Astrocyte (in vitro differentiated cells and primary cell): ENCODE data around the gene CNTNAP2. TPM values are rescaled to one million over a fixed set of nuclear protein-coding genes. Genes with fewer than 3 reads are reported as not detected.

Experiments
- DNase-seq: peaks from one replicate; pipeline ENCODE4 v3.0.0-alpha.2; 2010; ENCODE audit warnings: low read depth
- FAIRE-seq: peaks from 2 replicates; lab custom pipeline; 2011; peaks lifted over from hg19 to GRCh38; lab: Jason Lieb, UNC
- H2AFZ ChIP-seq: 2 replicates; pipeline ENCODE4 v1.6.0; 2012; ENCODE audit warnings: low read depth, low read length, inconsistent platforms
- H3K27ac ChIP-seq: 2 replicates; pipeline ENCODE4 v1.5.1; 2011; ENCODE audit warnings: low read depth, low read length, inconsistent platforms
- H3K27me3 ChIP-seq: 2 replicates; pipeline ENCODE4 v1.6.0; 2011; ENCODE audit warnings: low read length, inconsistent platforms; ENCODE audit not compliant: insufficient read depth
- H3K36me3 ChIP-seq: 2 replicates; pipeline ENCODE4 v1.5.1; 2011; ENCODE audit warnings: low read length, inconsistent platforms; ENCODE audit not compliant: insufficient read depth
- H3K4me1 ChIP-seq: 2 replicates; pipeline ENCODE4 v1.5.1; 2011; ENCODE audit warnings: low read length, inconsistent platforms; ENCODE audit not compliant: insufficient read depth
- H3K4me2 ChIP-seq: 2 replicates; pipeline ENCODE4 v1.6.0; 2012; ENCODE audit warnings: low read length, inconsistent platforms
- H3K4me3 ChIP-seq: 2 replicates; pipeline ENCODE4 v1.5.1; 2011; ENCODE audit warnings: low read depth, mild to moderate bottlenecking, low read length, inconsistent platforms; ENCODE audit not compliant: insufficient read depth
- H3K79me2 ChIP-seq: 2 replicates; pipeline ENCODE4 v1.6.0; 2012; ENCODE audit warnings: mild to moderate bottlenecking, low read length, inconsistent platforms; ENCODE audit not compliant: insufficient read depth
- H3K9ac ChIP-seq: 2 replicates; pipeline ENCODE4 v1.6.0; 2012; ENCODE audit warnings: mild to moderate bottlenecking, low read length, inconsistent platforms
- H3K9me3 ChIP-seq: 2 replicates; pipeline ENCODE4 v1.5.1; 2012; ENCODE audit warnings: low read depth, mild to moderate bottlenecking, low read length, inconsistent platforms; ENCODE audit not compliant: insufficient read depth
- H4K20me1 ChIP-seq: 2 replicates; pipeline ENCODE4 v1.6.0; 2012; ENCODE audit warnings: low read length, inconsistent platforms; ENCODE audit not compliant: insufficient read depth
- H3K27ac Mint-ChIP-seq: one replicate; pipeline ENCODE4 v1.8.0; 2021; ENCODE audit warnings: mild to moderate bottlenecking, mixed read lengths; ENCODE audit not compliant: unreplicated experiment
- H3K27me3 Mint-ChIP-seq: one replicate; pipeline ENCODE4 v1.8.0; 2021; ENCODE audit warnings: low read depth, mixed read lengths; ENCODE audit not compliant: unreplicated experiment
- H3K36me3 Mint-ChIP-seq: one replicate; pipeline ENCODE4 v1.8.0; 2021; ENCODE audit warnings: low read depth, mixed read lengths; ENCODE audit not compliant: unreplicated experiment
- H3K4me1 Mint-ChIP-seq: one replicate; pipeline ENCODE4 v1.8.0; 2021; ENCODE audit warnings: low read depth, mixed read lengths; ENCODE audit not compliant: unreplicated experiment
- H3K4me3 Mint-ChIP-seq: one replicate; pipeline ENCODE4 v1.8.0; 2021; ENCODE audit warnings: mild to moderate bottlenecking, moderate library complexity, mixed read lengths; ENCODE audit not compliant: unreplicated experiment
- H3K9me3 Mint-ChIP-seq: one replicate; pipeline ENCODE4 v1.8.0; 2021; ENCODE audit warnings: mild to moderate bottlenecking, mixed read lengths; ENCODE audit not compliant: unreplicated experiment
- EZH2 ChIP-seq: IDR thresholded peaks from 2 replicates; pipeline ENCODE4 v1.6.1; 2012; ENCODE audit warnings: mild to moderate bottlenecking, low read length, inconsistent platforms; ENCODE audit not compliant: insufficient read depth
- total RNA-seq: library from RNA; stranded (reverse); gene quantifications from 2 replicates; pipeline ENCODE4 v1.2.1, GENCODE V29; 2021
- TF ChIP-seq, protein P1 (sequence below): IDR thresholded peaks from 2 replicates; pipeline ENCODE4 v1.5.1; 2011; ENCODE audit warnings: low read depth, mild to moderate bottlenecking, inconsistent platforms, low read length, moderate library complexity; ENCODE audit not compliant: insufficient read depth

Gene CNTNAP2
- total RNA-seq, 1 donor from 2014 or later = 20.0 TPM

DNA sequence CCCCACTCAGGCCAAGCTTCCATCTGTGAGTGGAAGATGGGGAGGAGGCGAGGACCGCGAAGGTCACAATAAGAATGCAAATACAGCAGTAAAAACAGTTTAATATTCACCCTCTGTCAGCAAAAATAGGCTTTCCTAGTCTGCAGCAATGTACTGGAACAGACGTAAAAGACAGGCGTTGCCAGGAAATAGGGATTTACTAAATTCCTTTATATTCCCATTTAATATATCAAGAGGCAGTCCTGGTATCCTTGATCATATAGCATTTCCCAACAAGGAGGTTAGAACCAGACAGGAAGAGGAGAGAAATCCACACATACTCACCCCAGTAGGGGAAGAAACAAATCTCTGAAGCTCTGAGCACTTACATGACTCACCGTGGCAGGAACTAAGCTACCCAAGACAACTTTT is 1419.1 kb downstream of the CNTNAP2 start:
- H3K4me3 Mint-ChIP-seq = no peak overlapping the region
- no peak for TF ChIP-seq EZH2
- TF ChIP-seq, protein P1, sequence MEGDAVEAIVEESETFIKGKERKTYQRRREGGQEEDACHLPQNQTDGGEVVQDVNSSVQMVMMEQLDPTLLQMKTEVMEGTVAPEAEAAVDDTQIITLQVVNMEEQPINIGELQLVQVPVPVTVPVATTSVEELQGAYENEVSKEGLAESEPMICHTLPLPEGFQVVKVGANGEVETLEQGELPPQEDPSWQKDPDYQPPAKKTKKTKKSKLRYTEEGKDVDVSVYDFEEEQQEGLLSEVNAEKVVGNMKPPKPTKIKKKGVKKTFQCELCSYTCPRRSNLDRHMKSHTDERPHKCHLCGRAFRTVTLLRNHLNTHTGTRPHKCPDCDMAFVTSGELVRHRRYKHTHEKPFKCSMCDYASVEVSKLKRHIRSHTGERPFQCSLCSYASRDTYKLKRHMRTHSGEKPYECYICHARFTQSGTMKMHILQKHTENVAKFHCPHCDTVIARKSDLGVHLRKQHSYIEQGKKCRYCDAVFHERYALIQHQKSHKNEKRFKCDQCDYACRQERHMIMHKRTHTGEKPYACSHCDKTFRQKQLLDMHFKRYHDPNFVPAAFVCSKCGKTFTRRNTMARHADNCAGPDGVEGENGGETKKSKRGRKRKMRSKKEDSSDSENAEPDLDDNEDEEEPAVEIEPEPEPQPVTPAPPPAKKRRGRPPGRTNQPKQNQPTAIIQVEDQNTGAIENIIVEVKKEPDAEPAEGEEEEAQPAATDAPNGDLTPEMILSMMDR = no peak
- no peaks in the 10 kb centered on the region for H3K4me1 ChIP-seq
- H3K4me1 Mint-ChIP-seq = peaks cover 7% of the 10 kb centered on the region
- H4K20me1 ChIP-seq = no peaks in the 10 kb centered on the region
- no peaks in the 10 kb centered on the region for H3K9me3 Mint-ChIP-seq
- no peaks in the 10 kb centered on the region for H3K27me3 Mint-ChIP-seq
- no peaks in the 10 kb centered on the region for H3K79me2 ChIP-seq
- H3K9me3 ChIP-seq = no peaks in the 10 kb centered on the region
- H3K9ac ChIP-seq = no peak overlapping the region
- FAIRE-seq (no peak), DNase-seq (no peak)
- H3K36me3 ChIP-seq = no peaks in the 10 kb centered on the region
- no peaks in the 10 kb centered on the region for H3K36me3 Mint-ChIP-seq
- H3K27ac Mint-ChIP-seq = peak overlapping the region; percentile 92
- H3K27me3 ChIP-seq = no peaks in the 10 kb centered on the region
- no peak overlapping the region for H3K4me2 ChIP-seq
- H3K4me3 ChIP-seq = no peak overlapping the region
- H2AFZ ChIP-seq = no peak overlapping the region
- H3K27ac ChIP-seq = no peak overlapping the region

DNA sequence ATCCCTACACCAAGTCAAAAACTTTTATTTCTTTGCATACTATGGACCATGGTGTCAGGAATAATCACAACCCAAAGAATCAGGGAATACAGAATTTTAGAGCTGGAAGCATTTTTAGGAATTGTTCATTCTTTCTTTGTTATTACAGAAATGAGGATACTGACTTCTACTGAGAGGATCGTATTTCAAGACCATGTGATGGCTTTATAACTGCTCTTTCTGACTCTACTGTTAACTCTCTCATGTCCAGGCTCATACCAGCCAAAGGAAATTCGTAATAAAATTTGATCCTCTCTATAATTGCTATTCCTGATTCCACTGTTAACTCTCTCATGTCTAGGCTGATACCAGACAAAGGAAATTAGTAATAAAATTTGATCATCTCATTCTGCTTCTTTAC is 1423.1 kb downstream of the CNTNAP2 start:
- TF ChIP-seq, protein P1 = no peak
- no peak overlapping the region for H3K27ac Mint-ChIP-seq

DNA sequence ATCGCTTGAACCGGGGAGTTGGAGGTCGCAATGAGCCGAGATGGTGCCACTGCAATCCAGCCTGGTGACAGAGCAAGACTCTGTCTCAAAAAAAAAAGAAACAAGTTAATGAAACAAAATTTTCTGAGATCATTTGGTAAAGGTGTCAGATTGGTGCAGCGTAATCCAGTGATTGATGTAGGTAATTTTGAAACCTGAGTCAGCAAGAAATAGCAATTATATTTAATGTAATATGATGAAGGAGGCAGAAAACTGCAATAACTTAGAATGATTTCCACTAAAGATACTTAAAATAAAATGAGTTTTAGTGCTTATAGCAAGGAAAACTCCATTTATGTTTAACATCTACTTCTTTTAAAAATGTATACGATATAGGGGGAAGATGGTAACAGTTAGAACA is 1424.1 kb downstream of the CNTNAP2 start:
- no peaks in the 10 kb centered on the region for H3K36me3 Mint-ChIP-seq
- no peak overlapping the region for H3K9ac ChIP-seq
- H3K4me3 ChIP-seq = no peak overlapping the region
- no peak overlapping the region for H3K4me2 ChIP-seq
- H2AFZ ChIP-seq = no peak overlapping the region
- no peak overlapping the region for H3K27ac Mint-ChIP-seq
- peaks cover 3% of the 10 kb centered on the region for H3K4me1 Mint-ChIP-seq
- H3K36me3 ChIP-seq = no peaks in the 10 kb centered on the region
- FAIRE-seq (no peak), DNase-seq (no peak)
- no peaks in the 10 kb centered on the region for H3K27me3 Mint-ChIP-seq
- no peaks in the 10 kb centered on the region for H4K20me1 ChIP-seq
- TF ChIP-seq, protein P1 = no peak
- no peak for TF ChIP-seq EZH2
- no peaks in the 10 kb centered on the region for H3K9me3 ChIP-seq
- no peaks in the 10 kb centered on the region for H3K4me1 ChIP-seq
- no peaks in the 10 kb centered on the region for H3K27me3 ChIP-seq
- H3K4me3 Mint-ChIP-seq = no peak overlapping the region
- H3K79me2 ChIP-seq = no peaks in the 10 kb centered on the region
- no peak overlapping the region for H3K27ac ChIP-seq
- H3K9me3 Mint-ChIP-seq = no peaks in the 10 kb centered on the region

More for the DNA sequence above, 1423.1 kb downstream of the CNTNAP2 start:
- no peak overlapping the region for H3K27ac ChIP-seq
- H3K27me3 Mint-ChIP-seq = no peaks in the 10 kb centered on the region
- peaks cover 7% of the 10 kb centered on the region for H3K4me1 Mint-ChIP-seq
- H3K79me2 ChIP-seq = no peaks in the 10 kb centered on the region
- H3K9me3 ChIP-seq = no peaks in the 10 kb centered on the region
- H2AFZ ChIP-seq = no peak overlapping the region
- no peaks in the 10 kb centered on the region for H3K9me3 Mint-ChIP-seq
- FAIRE-seq (no peak), DNase-seq (no peak)
- no peaks in the 10 kb centered on the region for H3K36me3 Mint-ChIP-seq
- H3K9ac ChIP-seq = no peak overlapping the region
- H3K36me3 ChIP-seq = no peaks in the 10 kb centered on the region
- no peaks in the 10 kb centered on the region for H4K20me1 ChIP-seq
- no peak overlapping the region for H3K4me2 ChIP-seq
- H3K27me3 ChIP-seq = no peaks in the 10 kb centered on the region
- H3K4me3 ChIP-seq = no peak overlapping the region
- H3K4me1 ChIP-seq = no peaks in the 10 kb centered on the region
- no peak overlapping the region for H3K4me3 Mint-ChIP-seq
